DND-41 (cell line): ENCODE results near the gene FPR3.

Experiments
- CTCF ChIP-seq: IDR thresholded peaks from 2 replicates; pipeline ENCODE4 v1.5.1; 2012; ENCODE audit warnings: borderline replicate concordance, low read length, moderate library complexity, mild to moderate bottlenecking; ENCODE audit not compliant: poor library complexity, severe bottlenecking; ENCODE audit errors: extremely low read depth
- EZH2 ChIP-seq: IDR thresholded peaks from 3 replicates; pipeline ENCODE4 v1.6.1; 2012; ENCODE audit warnings: borderline replicate concordance, low read depth, mild to moderate bottlenecking, moderate library complexity, low read length, inconsistent platforms; ENCODE audit not compliant: severe bottlenecking

GRCh38 chr19:51796195-51796679 lies 1.3 kb downstream of the FPR3 start:
- TF ChIP-seq CTCF: no peak
- no peak for TF ChIP-seq EZH2
